GM12892 (cell line): ENCODE results near the gene POLR1C.

Experiments
- POLR2A ChIP-seq: IDR thresholded peaks from 2 replicates; pipeline ENCODE4 v1.6.1; 2011; ENCODE audit warnings: low read depth, low read length, control low read depth
- POLR2AphosphoS5 ChIP-seq: IDR thresholded peaks from 2 replicates; pipeline ENCODE4 v1.6.1; 2011; ENCODE audit warnings: low read depth, low read length, control low read depth

DNA sequence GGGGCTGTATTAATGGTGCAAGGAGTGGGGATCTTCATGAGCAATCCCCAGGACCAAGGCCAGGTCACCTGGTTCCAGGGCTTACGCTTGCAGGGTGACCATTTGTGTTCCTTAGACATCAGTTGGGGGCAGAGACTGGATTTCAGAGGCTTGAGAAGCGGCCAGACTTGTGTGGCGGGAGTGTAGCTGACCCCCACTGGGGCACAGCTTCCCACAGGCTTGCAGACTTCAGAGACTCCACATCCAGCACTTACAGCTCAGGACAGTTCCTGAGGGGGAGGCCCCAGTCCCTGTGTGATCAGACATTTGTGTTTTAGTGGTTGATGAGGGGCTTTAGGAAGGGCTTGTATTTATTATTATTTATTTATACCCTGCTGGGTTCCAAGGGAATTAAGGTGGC is 24.2 kb upstream of the POLR1C start:
- TF ChIP-seq POLR2A (no peak), POLR2AphosphoS5 (no peak)
